GM19452 (cell line): ENCODE data around the gene RAMACL.

Experiments used
- ATAC-seq: cut with Tn5 transposase; IDR thresholded peaks from one replicate; pipeline ENCODE4 v1.9.1; 2021; ENCODE audit not compliant: unreplicated experiment

Gene RAMACL

DNA sequence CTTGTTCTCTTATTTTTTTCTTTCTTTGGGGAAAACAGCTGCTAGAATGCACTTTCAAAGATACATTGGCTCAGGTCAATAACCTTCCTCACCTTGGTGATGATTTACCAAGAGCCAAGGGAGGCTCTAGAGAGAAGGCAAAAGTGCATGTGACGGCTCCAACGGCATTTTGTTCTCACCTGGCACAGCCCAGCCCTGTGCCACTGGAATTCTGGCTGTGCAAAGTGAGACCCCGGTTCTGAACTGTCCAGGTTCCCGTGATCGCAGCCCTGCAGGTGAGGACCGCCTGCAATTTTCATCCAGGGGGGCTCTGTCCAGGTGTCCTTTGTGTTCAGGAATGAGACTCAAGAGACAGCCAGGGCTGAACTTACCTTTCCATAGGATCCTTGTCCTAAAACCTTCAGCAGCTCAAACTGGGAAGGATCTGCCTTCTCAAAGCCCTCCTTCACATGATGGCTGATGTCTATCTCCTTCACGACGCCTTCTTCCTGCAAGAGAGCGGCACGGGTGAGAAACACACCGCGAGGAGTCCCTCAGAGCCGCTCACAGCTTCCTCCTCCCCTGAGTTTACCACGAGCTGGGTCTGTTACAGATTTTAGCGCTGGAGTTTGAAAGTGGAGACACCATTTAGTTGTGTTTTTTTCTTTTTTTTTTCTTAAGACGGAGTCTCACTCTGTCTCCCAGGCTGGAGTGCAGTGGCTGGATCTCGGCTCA lies 48.0 kb downstream of the RAMACL start:
- ATAC-seq = no peak

DNA sequence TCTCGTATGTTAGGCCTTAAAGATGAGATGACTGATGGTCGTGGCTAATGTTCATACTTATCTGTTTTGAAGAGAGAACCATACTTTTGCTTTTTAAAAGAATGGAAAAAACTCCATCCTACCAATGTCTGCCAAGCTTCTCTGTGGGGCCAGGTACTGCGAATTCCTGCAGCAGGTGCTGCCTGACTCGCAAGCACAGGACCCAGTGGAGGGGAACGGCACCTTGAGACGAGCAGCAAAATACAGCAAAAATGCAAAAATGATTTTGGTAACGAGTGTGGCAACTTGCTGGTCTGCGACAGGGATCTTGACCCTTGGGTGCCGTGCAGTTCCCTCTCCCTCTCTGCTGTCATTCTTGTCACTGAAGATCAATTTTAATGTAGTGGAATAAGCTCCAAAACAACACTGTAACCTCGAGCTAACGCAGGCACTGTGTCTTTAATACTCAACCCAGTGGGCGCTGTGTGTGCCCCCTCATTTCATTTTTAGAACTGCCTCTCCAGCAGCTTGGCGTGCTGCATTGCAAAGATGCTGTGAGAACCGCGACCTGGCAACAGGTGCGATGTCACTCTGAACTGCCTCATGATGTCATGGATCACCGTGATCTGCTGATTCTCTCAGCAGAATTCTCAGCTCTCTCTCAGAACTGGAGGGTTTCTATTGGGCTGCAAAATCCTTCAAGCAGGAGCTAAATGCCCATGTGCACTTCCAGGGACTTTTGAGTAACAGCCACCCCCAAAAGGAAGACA lies 51.6 kb downstream of the RAMACL start:
- no peak for ATAC-seq

DNA sequence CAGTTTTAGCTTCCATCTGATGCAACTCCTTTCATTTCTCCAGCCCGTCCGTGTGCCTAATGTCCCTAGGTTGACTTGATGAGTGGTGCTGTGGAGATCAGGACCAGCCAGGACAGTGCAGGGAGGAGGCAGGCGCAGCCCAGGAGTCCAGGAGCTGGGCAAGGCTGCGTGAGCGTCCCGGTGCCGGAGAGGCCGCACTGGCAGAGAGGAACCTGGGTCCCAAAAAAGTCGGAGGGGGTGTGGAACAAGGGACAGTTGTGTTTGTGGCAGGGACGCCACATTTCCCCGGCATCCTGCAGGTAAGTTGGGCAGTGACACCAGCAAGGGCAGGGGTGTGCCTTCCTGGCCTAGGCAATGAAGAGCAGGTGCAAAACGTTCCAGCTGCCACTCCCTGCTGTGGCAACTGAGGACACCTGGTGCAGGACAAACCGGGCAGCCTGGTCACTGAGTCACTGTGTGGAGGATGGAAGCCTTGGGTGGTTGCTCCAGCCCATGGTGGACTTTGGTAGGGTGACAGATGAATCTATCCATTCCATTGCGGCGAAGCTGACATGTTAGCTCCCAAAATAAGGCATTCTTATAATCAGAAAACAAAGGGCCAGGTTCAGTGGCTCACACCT lies 53.2 kb downstream of the RAMACL start:
- ATAC-seq = no peak
